Measurements from ENCODE around the gene MUC6.

MUC6 gene

GRCh38 chr11:1050581-1051355 lies 14.2 kb upstream of the MUC6 start:
- peak; percentile 93 for DNase-seq (ENCODE audit: low spot score)

GRCh38 chr11:1049911-1050580 lies 13.5 kb upstream of the MUC6 start:
- no peak for DNase-seq (ENCODE audit: low spot score)

GRCh38 chr11:1049431-1049891 lies 12.9 kb upstream of the MUC6 start:
- no peak for DNase-seq (ENCODE audit: low spot score)

GRCh38 chr11:1049071-1049405 lies 12.5 kb upstream of the MUC6 start:
- no peak for DNase-seq (ENCODE audit: low spot score)

GRCh38 chr11:1048375-1049070 lies 12.0 kb upstream of the MUC6 start:
- no peak for DNase-seq (ENCODE audit: low spot score)

GRCh38 chr11:1047595-1048156 lies 11.2 kb upstream of the MUC6 start:
- no peak for DNase-seq (ENCODE audit: low spot score)

GRCh38 chr11:1044160-1044559 lies 7.6 kb upstream of the MUC6 start:
- no peak for DNase-seq (ENCODE audit: low spot score)

- no peak for DNase-seq (ENCODE audit: low spot score)
Observed at GRCh38 chr11:1043563-1044096, 7.1 kb upstream of the MUC6 start.

- no peak for DNase-seq (ENCODE audit: low spot score)
Observed at GRCh38 chr11:1042626-1043562, 6.4 kb upstream of the MUC6 start.

- no peak for DNase-seq (ENCODE audit: low spot score)
Observed at GRCh38 chr11:1041936-1042608, 5.6 kb upstream of the MUC6 start.

- no peak for DNase-seq (ENCODE audit: low spot score)
Observed at GRCh38 chr11:1041471-1041870, 5.0 kb upstream of the MUC6 start.

GRCh38 chr11:1041149-1041467 lies 4.6 kb upstream of the MUC6 start:
- no peak for DNase-seq (ENCODE audit: low spot score)

- no peak for DNase-seq (ENCODE audit: low spot score)
Observed at GRCh38 chr11:1040428-1041148, 4.1 kb upstream of the MUC6 start.

- no peak for DNase-seq (ENCODE audit: low spot score)
Observed at GRCh38 chr11:1039481-1040427, 3.2 kb upstream of the MUC6 start.

- DNase-seq (ENCODE audit: low spot score): no peak
Observed at GRCh38 chr11:1038921-1039320, 2.4 kb upstream of the MUC6 start.

GRCh38 chr11:1038361-1038760 lies 1.8 kb upstream of the MUC6 start:
- no peak for DNase-seq (ENCODE audit: low spot score)

GRCh38 chr11:1037506-1038055 lies 1.1 kb upstream of the MUC6 start:
- DNase-seq (ENCODE audit: low spot score): no peak

- no peak for DNase-seq (ENCODE audit: low spot score)
Observed at GRCh38 chr11:1036931-1037330, 413 bp upstream of the MUC6 start.
